ENCODE results near the gene CARD19. TPM values are rescaled to one million over a fixed set of nuclear protein-coding genes. Genes with fewer than 3 reads are reported as not detected.

The CARD19 gene
- total RNA-seq, 1 experiment from 2014 or later: 54.5 TPM

DNA sequence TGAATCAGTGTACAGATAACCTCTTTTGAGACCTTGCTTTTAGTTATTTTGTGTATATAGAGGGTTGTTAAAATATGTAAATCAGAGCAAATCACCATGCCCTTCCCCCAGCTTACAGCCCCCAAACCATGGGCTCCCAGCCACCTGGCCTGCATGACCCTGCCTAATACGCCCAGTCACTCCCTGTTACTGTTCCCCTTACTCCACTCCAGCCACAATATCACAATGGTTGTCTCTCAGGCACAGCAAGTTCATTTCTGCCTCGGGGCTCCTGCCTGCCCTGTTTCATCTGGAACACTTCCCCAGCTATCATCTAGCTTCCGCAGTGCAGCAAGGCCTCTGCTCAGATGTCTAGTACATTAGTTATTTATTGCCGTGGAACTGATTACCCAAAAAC is 5.0 kb upstream of the CARD19 start:
- no peaks in the 10 kb centered on the region for H3K27me3 ChIP-seq (ENCODE audit: insufficient read depth, low read length)
- H3K27ac ChIP-seq (ENCODE audit: low read depth, low read length): peak overlapping the region; percentile 3; the same call in 1 of the 2 replicates
- intact Hi-C loops (cut with micrococcal nuclease): no loop called here
- CTCF ChIA-PET: no interaction called here
- TF ChIP-seq EZH2phosphoT487 (IDR thresholded peaks at IDR 0.05; ENCODE audit: borderline replicate concordance): no peak
- TF ChIP-seq REST (IDR thresholded peaks at IDR 0.05; ENCODE audit: low read depth): no peak
- TF ChIP-seq CBX3 (IDR thresholded peaks at IDR 0.05; ENCODE audit: low read depth): no peak
- TF ChIP-seq RAD21 (IDR thresholded peaks at IDR 0.05; ENCODE audit: low read depth): no peak
- TF ChIP-seq JUND (IDR thresholded peaks at IDR 0.05): no peak
- TF ChIP-seq SRF (IDR thresholded peaks at IDR 0.05; ENCODE audit: low read depth): no peak
- no peak for TF ChIP-seq POLR2AphosphoS5 (IDR thresholded peaks at IDR 0.05; ENCODE audit: low read depth, low read length)
- no peak for TF ChIP-seq MAX (IDR thresholded peaks at IDR 0.05)
- TF ChIP-seq SP1 (IDR thresholded peaks at IDR 0.05; ENCODE audit: low read depth): no peak
- TF ChIP-seq YY1 (IDR thresholded peaks at IDR 0.05; ENCODE audit: extremely low read depth, insufficient replicate concordance, low read depth, low read length): no peak
- TF ChIP-seq ZNF274 (IDR thresholded peaks at IDR 0.05; ENCODE audit: low read depth, low read length): no peak
- TF ChIP-seq POLR2A (IDR thresholded peaks at IDR 0.05; ENCODE audit: borderline replicate concordance, extremely low read depth, insufficient read depth, insufficient read length): no peak
- TF ChIP-seq, protein P1, sequence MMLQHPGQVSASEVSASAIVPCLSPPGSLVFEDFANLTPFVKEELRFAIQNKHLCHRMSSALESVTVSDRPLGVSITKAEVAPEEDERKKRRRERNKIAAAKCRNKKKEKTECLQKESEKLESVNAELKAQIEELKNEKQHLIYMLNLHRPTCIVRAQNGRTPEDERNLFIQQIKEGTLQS (IDR thresholded peaks at IDR 0.05): no peak
- no peak for TF ChIP-seq FOSL1 (IDR thresholded peaks at IDR 0.05; ENCODE audit: low read depth)
- TF ChIP-seq, protein P2, sequence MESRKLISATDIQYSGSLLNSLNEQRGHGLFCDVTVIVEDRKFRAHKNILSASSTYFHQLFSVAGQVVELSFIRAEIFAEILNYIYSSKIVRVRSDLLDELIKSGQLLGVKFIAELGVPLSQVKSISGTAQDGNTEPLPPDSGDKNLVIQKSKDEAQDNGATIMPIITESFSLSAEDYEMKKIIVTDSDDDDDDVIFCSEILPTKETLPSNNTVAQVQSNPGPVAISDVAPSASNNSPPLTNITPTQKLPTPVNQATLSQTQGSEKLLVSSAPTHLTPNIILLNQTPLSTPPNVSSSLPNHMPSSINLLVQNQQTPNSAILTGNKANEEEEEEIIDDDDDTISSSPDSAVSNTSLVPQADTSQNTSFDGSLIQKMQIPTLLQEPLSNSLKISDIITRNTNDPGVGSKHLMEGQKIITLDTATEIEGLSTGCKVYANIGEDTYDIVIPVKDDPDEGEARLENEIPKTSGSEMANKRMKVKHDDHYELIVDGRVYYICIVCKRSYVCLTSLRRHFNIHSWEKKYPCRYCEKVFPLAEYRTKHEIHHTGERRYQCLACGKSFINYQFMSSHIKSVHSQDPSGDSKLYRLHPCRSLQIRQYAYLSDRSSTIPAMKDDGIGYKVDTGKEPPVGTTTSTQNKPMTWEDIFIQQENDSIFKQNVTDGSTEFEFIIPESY (IDR thresholded peaks at IDR 0.05; ENCODE audit: extremely low read depth, insufficient replicate concordance, low read length): no peak
- no peak overlapping the region for H3K9ac ChIP-seq (ENCODE audit: low read length)
- H3K36me3 ChIP-seq (ENCODE audit: control insufficient read depth in 1 of 2, insufficient read depth in 2 of 2, low read length in 2 of 2): peaks cover 0 to 1% of the 10 kb centered on the region in 2 experiments; a peak in 1 of 4 replicates
- no TSS peak for BruUV-seq (replicated peaks)
- H3K9me2 ChIP-seq (ENCODE audit: insufficient read depth): no peaks in the 10 kb centered on the region
- RAD21 ChIA-PET (ENCODE audit: low non-redundant PET in 1 of 2, low total read pairs in 2 of 2, uncharacterized antibody in 2 of 2, unreplicated experiment in 2 of 2): no interaction called here
- H2AFZ ChIP-seq (ENCODE audit: low read depth, low read length, poor library complexity, severe bottlenecking): no peak overlapping the region
- POLR2A ChIA-PET: no interaction called here
- H3K79me2 ChIP-seq (ENCODE audit: insufficient read depth, low read length): no peaks in the 10 kb centered on the region; the same call in 1 of the 2 replicates
- peak overlapping the region; percentile 48 for H3K4me2 ChIP-seq (ENCODE audit: low read length)
- peaks cover 12 to 45% of the 10 kb centered on the region in 2 experiments for H3K4me1 ChIP-seq (ENCODE audit: control insufficient read depth in 1 of 2, insufficient read depth in 2 of 2, low read length in 2 of 2)
- ATAC-seq (no peak), DNase-seq (ENCODE audit: low read depth, low spot score) (no peak)
- H3K4me3 ChIP-seq (replicated peaks in 1 of 2; ENCODE audit: low read depth in 1 of 2, low read length in 2 of 2): peak overlapping the region in 1 of 2 experiments; percentile 8; a peak in 1 of 4 replicates
- no peaks in the 10 kb centered on the region for H4K20me1 ChIP-seq (ENCODE audit: insufficient read depth)
- H3K9me3 ChIP-seq (ENCODE audit: control insufficient read depth in 1 of 2, insufficient read depth in 1 of 2, low read depth in 1 of 2, low read length in 2 of 2): peaks cover 0 to 21% of the 10 kb centered on the region in 2 experiments; a peak in 2 of 4 replicates
